CD4-positive, alpha-beta T cell treated with Interleukin-12 subunit alpha and Interleukin-12 subunit beta, for 1 hour (primary cell): ENCODE measurements around the gene ZNF98.

ENCODE experiments used
- DNase-seq: peaks from one replicate; pipeline ENCODE4 v3.0.0-alpha.2; 2020

ZNF98 gene

DNA sequence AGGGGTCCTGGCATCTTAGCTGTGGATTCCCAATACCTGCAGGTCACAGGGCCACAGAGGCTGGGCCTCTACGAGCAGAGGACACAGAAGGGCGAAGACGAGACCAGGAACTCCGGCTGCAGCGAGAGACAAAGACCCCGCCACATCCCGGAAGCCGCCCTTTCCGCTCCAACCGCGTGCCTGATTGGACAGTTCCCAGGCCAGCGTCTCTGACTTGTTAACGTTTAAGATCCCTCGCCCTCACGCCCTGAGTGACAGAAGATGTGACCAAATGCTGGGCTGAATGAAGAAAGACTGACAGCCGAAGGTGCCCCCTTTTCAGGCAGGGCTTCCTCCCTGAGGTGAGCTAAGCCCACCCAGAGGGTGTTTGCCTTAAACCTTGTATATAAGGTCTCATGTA, at the start of gene ZNF98:
ZNF98 (minus strand) TSS at position 136 of the 400 bp plus-strand sequence; CDS start at position 14, 122 bp downstream.
- no peak for DNase-seq

DNA sequence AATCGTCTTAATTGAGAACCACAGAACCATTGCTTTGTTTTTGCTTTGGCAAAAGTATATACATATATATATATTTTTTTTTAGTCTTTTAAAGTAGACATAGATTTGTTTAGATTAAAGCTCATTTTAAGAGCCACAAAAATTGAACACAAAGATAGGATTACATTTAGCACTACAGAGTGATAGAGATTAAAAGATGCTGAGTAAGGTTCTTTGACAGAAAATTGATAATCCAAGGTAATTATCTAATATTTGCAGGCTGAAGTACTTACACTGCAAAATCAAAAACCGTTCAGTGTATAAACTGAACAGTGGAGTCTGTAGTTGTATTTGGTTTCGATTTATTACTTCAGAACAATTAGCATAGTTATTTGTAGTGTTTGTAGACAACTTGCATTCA, 24.5 kb upstream of the ZNF98 start:
- DNase-seq = no peak

GRCh38 chr19:22438011-22438410, 15.9 kb upstream of the ZNF98 start:
- no peak for DNase-seq

DNA sequence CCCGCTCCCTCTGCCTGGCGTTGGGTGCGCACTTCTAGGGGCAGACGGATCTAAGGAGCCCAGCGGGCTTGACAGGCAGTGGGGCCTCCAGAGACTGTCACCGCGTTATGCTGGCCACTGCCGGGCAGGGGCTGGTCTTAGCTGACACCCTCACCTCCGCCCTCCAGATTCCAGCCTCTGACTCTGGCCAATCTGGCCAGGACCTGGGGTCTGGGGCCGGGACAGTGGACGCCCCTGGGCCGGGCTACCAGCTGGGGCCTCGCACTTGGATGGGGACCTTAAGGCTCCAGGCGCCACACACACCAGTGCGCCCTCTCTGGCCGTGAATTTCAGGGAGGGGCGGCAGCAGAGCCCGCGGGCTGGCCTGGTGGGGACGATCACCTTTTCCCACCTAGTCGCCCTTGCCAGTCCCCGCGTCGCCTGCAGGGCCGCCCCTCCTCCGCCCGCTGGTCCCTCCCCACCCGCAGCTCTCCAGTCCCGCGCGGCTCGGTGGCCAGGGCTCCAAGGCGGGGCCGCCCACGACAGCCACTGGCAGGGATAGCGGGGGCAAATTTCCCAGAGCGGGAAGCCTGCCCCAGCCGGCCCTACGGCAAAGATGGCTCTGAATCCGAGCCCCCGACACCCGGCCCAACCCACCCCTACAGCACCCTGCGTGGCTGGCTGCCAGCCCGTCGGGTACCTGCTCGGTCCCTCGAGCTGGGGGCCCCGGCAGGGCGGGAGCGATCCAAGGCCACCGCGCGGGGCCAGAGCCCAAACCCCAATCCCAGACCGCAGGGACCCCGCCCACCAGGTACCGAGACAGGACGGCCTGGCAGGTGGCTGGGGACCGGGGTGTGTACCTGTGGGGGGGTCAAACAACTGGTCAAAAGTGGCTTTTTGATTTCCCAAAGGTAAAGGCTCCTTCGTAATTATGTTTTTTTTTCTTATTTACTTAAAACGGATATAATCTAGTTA, 6.1 kb upstream of the ZNF98 start:
- no peak for DNase-seq

DNA sequence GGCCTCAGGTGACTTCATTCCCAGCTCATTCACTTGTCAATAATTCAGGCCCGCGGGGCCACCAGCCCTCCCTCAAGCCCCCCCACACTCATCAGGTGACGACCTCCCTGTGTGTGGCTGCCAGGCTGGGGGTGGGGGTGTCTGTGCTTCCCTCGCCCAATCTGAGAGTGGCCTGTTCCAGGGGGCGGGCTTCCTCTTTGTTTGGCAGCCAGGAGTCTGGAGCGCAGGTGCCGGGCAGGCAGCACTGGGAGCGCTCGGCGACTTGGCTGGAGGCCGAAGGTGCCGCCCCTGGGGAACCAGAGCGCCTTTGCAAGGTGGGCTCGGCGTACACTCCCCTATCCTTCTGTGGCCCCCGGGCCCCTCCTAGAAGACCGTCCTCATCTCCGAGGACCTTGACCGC, 5.4 kb upstream of the ZNF98 start:
- no peak for DNase-seq

- no peak for DNase-seq
These were observed 4.8 kb upstream of the ZNF98 start for GRCh38 chr19:22426901-22427300.

DNA sequence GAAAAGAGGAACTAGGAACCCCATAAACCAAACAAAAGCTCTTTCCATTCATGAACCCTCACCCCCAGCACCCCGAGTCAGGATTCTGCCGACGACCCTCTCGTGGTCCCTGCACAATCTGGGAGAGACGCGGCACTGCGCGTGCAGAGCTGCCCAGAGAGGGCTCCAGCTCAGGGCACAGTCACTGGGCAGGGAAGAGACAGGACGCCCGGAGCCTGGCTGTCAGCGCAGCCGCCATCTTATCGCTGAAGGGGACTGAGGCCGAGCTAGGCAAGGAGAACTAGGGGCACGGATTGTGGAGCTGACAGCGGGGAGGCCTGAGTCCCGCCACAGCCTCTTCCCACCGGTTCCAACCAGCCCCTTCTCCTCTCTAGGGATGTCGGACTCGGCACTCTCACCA, 349 bp downstream of the ZNF98 start:
- DNase-seq = no peak

GRCh38 chr19:22354665-22355064, 67.5 kb downstream of the ZNF98 start:
- DNase-seq = no peak
